IMR-90 (cell line): Measurements from ENCODE around the gene SMC5. TPM values are rescaled to one million over a fixed set of nuclear protein-coding genes. Genes with fewer than 3 reads are reported as not detected.
A peak's percentile ranks its signal among the peaks of the same experiment; 100 is the strongest.

Experiments used
- ATAC-seq: fragments of 200-7000 bp; cut with Tn5 transposase; 2 replicates; pipeline ENCODE4 v1.9.1; 2020; ENCODE audit warnings: low read depth, mild to moderate bottlenecking, moderate library complexity
- BruUV-seq: library from RNA; stranded (reverse); fragments of 400-500 nt; replicated peaks from 2 replicates; lab custom pipeline; 2021; lab: Mats Ljungman, UMichigan
- CTCF ChIA-PET: fragments of 300-600 bp; formaldehyde crosslinking; extraction: SDS; loops from one replicate; lab custom pipeline; 2021; ENCODE audit warnings: antibody characterized with exemption; lab: Yijun Ruan, JAX
- POLR2A ChIA-PET: fragments of 300-600 bp; sonication (Branson Sonifier 250); formaldehyde crosslinking; loops from one replicate; lab custom pipeline; 2022; ENCODE audit warnings: antibody characterized with exemption; ENCODE audit not compliant: unreplicated experiment; lab: Charles Lee
- DNase-seq: peaks from one replicate; pipeline ENCODE4 v3.0.0; 2013
- H2AFZ ChIP-seq: replicated peaks from 2 replicates; pipeline ENCODE3; 2013; ENCODE audit warnings: low read length, mild to moderate bottlenecking; ENCODE audit not compliant: poor library complexity
- H2AK5ac ChIP-seq: 2 replicates; pipeline ENCODE4 v1.6.1; 2013; ENCODE audit warnings: low read depth, low read length, inconsistent platforms
- H2AK9ac ChIP-seq: replicated peaks from 2 replicates; pipeline ENCODE3; 2013; ENCODE audit warnings: mild to moderate bottlenecking, low read depth, low read length, moderate library complexity; ENCODE audit not compliant: poor library complexity
- H2BK120ac ChIP-seq: 2 replicates; pipeline ENCODE4 v1.6.1; 2013; ENCODE audit warnings: low read depth, low read length, inconsistent platforms
- H2BK15ac ChIP-seq: 3 replicates; pipeline ENCODE4 v1.6.1; 2013; ENCODE audit warnings: low read depth, low read length, inconsistent platforms
- H2BK20ac ChIP-seq: 2 replicates; pipeline ENCODE4 v1.6.1; 2013; ENCODE audit warnings: low read depth, mild to moderate bottlenecking, inconsistent platforms, low read length, moderate library complexity
- H2BK5ac ChIP-seq: 2 replicates; pipeline ENCODE4 v1.6.1; 2013; ENCODE audit warnings: mild to moderate bottlenecking, low read depth, low read length, inconsistent platforms; ENCODE audit not compliant: poor library complexity, severe bottlenecking
- H3K14ac ChIP-seq: replicated peaks from 2 replicates; pipeline ENCODE4 v1.6.1; 2013; ENCODE audit warnings: low read depth, low read length, inconsistent platforms
- H3K18ac ChIP-seq: 2 replicates; pipeline ENCODE4 v1.6.1; 2013; ENCODE audit warnings: low read depth, low read length, control low read depth
- H3K23ac ChIP-seq: 2 replicates; pipeline ENCODE4 v1.6.1; 2013; ENCODE audit warnings: low read depth, low read length, inconsistent platforms
- H3K27ac ChIP-seq: 2 replicates; pipeline ENCODE4 v1.5.1; 2013; ENCODE audit warnings: mild to moderate bottlenecking, control low read depth, low read length; ENCODE audit not compliant: insufficient read depth
- H3K27me3 ChIP-seq: 2 replicates; pipeline ENCODE4 v1.6.1; 2013; ENCODE audit warnings: low read length; ENCODE audit not compliant: control insufficient read depth, insufficient read depth
- H3K36me3 ChIP-seq: 2 replicates; pipeline ENCODE4 v1.6.1; 2013; ENCODE audit warnings: low read length, mixed read lengths; ENCODE audit not compliant: control insufficient read depth, insufficient read depth
- H3K4ac ChIP-seq: 2 replicates; pipeline ENCODE4 v1.6.1; 2013; ENCODE audit warnings: low read depth, low read length, inconsistent platforms
- H3K4me1 ChIP-seq: 2 replicates; pipeline ENCODE4 v1.6.1; 2013; ENCODE audit warnings: low read length, mixed read lengths; ENCODE audit not compliant: control insufficient read depth, insufficient read depth
- H3K4me2 ChIP-seq: 2 replicates; pipeline ENCODE4 v1.6.1; 2013; ENCODE audit warnings: low read depth, mild to moderate bottlenecking, control low read depth, low read length, moderate library complexity
- H3K4me3 ChIP-seq: 2 replicates; pipeline ENCODE4 v1.5.1; 2013; ENCODE audit warnings: low read depth, mild to moderate bottlenecking, control low read depth, low read length, moderate library complexity; ENCODE audit not compliant: insufficient read depth
- H3K56ac ChIP-seq: 2 replicates; pipeline ENCODE4 v1.6.1; 2013; ENCODE audit warnings: low read length, inconsistent platforms; ENCODE audit not compliant: insufficient read depth; ENCODE audit errors: extremely low read depth
- H3K79me1 ChIP-seq, 2 experiments: 2 replicates each; pipeline ENCODE4 v1.6.1; 2013; ENCODE audit warnings: low read length in 2 of 2, inconsistent platforms in 1 of 2, low read depth in 1 of 2
- H3K9ac ChIP-seq: 2 replicates; pipeline ENCODE4 v1.6.1; 2013; ENCODE audit warnings: low read depth, low read length, control low read depth
- H3K9me1 ChIP-seq: 2 replicates; pipeline ENCODE4 v1.6.1; 2013; ENCODE audit warnings: low read length, inconsistent platforms; ENCODE audit not compliant: insufficient read depth
- H3K9me3 ChIP-seq: 2 replicates; pipeline ENCODE4 v1.6.1; 2013; ENCODE audit warnings: low read length; ENCODE audit not compliant: control insufficient read depth, insufficient read depth
- H4K20me1 ChIP-seq: 2 replicates; pipeline ENCODE4 v1.6.1; 2013; ENCODE audit warnings: low read length, inconsistent platforms; ENCODE audit not compliant: insufficient read depth
- H4K5ac ChIP-seq: 2 replicates; pipeline ENCODE4 v1.6.1; 2013; ENCODE audit warnings: mild to moderate bottlenecking, low read depth, low read length, control low read depth
- H4K8ac ChIP-seq, 2 experiments: 2 replicates each; pipeline ENCODE4 v1.6.1; 2013; ENCODE audit warnings: low read depth in 2 of 2, low read length in 2 of 2, control low read depth in 1 of 2, inconsistent platforms in 1 of 2
- H4K91ac ChIP-seq: 2 replicates; pipeline ENCODE4 v1.6.1; 2013; ENCODE audit warnings: low read depth, low read length, inconsistent platforms; ENCODE audit not compliant: insufficient read depth
- BHLHE40 ChIP-seq: fragments of 150-350 bp; IDR thresholded peaks from 2 replicates; pipeline ENCODE4 v1.6.1; 2016; ENCODE audit warnings: mild to moderate bottlenecking, low read depth, low read length
- CEBPB ChIP-seq: IDR thresholded peaks from 2 replicates; pipeline ENCODE4 v1.6.1; 2012; ENCODE audit warnings: low read depth, low read length, improper control_type of control experiment
- CHD1 ChIP-seq: IDR thresholded peaks from 2 replicates; pipeline ENCODE4 v1.6.1; 2012; ENCODE audit warnings: low read depth, low read length, improper control_type of control experiment
- ELK1 ChIP-seq: fragments of 150-350 bp; IDR thresholded peaks from 2 replicates; pipeline ENCODE4 v1.6.1; 2016; ENCODE audit warnings: low read depth, mild to moderate bottlenecking, low read length, moderate library complexity, borderline replicate concordance
- MXI1 ChIP-seq: IDR thresholded peaks from 2 replicates; pipeline ENCODE4 v1.6.1; 2012; ENCODE audit warnings: low read depth, mild to moderate bottlenecking, low read length, moderate library complexity, borderline replicate concordance
- NFE2L2 ChIP-seq: fragments of 150-350 bp; IDR thresholded peaks from 2 replicates; pipeline ENCODE4 v1.6.1; 2016; ENCODE audit warnings: low read depth, mild to moderate bottlenecking, low read length
- RCOR1 ChIP-seq: IDR thresholded peaks from 2 replicates; pipeline ENCODE4 v1.6.1; 2012; ENCODE audit warnings: mild to moderate bottlenecking, low read length, improper control_type of control experiment; ENCODE audit not compliant: insufficient replicate concordance
- RFX5 ChIP-seq: IDR thresholded peaks from 2 replicates; pipeline ENCODE4 v1.8.0; 2012; ENCODE audit warnings: low read depth, mild to moderate bottlenecking, low read length, moderate library complexity
- SMC3 ChIP-seq: fragments of 150-350 bp; IDR thresholded peaks from 2 replicates; pipeline ENCODE4 v1.6.1; 2016; ENCODE audit warnings: low read depth, mild to moderate bottlenecking, antibody characterized with exemption, low read length, moderate library complexity
- WGBS, 2 experiments: methylation state at CpG; one replicate each; pipeline versions ENCODE4 v1.1.5 to v1.1.7; 2013; ENCODE audit warnings: missing lambda C conversion rate in 2 of 2; ENCODE audit not compliant: insufficient read length in 1 of 2; ENCODE audit errors: extremely low coverage in 2 of 2; 5-methylcytosine and 5-hydroxymethylcytosine counted together
- dilution Hi-C: fragments of 300-500 bp; cut with HindIII; formaldehyde crosslinking; loops from one replicate; pipeline ENCODE4 v1.14.3; 2018; ENCODE audit warnings: low sequenced_read_pairs; ENCODE audit not compliant: unreplicated experiment
- in situ Hi-C: fragments of 300-500 bp; cut with MboI; formaldehyde crosslinking; loops from 3 replicates; pipeline ENCODE4 v1.14.3; 2019; ENCODE audit warnings: low sequenced_read_pairs, inconsistent platforms, mixed read lengths
- intact Hi-C: fragments of 100-400 bp; cut with micrococcal nuclease; formaldehyde crosslinking; loops from 2 replicates; pipeline ENCODE4 v1.10.0; 2022
- polyA plus RNA-seq, 3 experiments: library from polyadenylated mRNA; depleted of rRNA; stranded (reverse); fragments of >200 nt; gene quantifications; 2 replicates each; pipeline ENCODE4 v1.2.3, GENCODE V29; 2012; ENCODE audit warnings: low replicate concordance in 1 of 3
- total RNA-seq: library from RNA; depleted of rRNA; stranded (reverse); fragments of >200 nt; gene quantifications from 2 replicates; pipeline ENCODE4 v1.2.3, GENCODE V29; 2012

The SMC5 gene
- total and polyA plus RNA-seq, 2 of the 4 experiments (the other 2 are of a cell fraction) = 12.0 to 13.3 TPM

DNA sequence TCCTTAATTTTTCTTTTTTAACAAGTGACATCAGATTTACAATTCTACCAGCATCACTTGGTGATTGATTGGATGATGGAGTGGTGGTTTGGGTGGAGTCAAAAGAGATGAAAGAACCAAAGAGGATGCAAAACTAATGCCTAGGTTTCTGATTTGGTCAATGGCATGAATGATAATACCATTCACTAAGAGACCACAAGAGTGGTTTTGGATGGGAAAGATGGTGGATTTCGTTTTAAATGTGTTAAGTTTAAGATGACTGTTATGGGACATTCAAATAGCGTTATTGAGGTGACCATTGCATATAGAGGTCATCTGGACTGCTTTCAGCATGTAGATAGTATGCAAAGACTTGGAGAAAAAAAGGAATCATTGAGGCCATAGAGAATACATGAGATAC lies 3.6 kb downstream of the SMC5 start:
- H2BK120ac ChIP-seq = no peak overlapping the region
- intact Hi-C loops = no loop called here
- H3K36me3 ChIP-seq = peaks cover 27% of the 10 kb centered on the region
- peak overlapping the region; percentile 23; the same call in 1 of the 2 replicates for H3K23ac ChIP-seq
- H3K4me3 ChIP-seq = no peak overlapping the region
- no peak overlapping the region for H2BK15ac ChIP-seq
- peak overlapping the region; percentile 24 for H2BK5ac ChIP-seq
- no peak overlapping the region for H3K56ac ChIP-seq
- dilution Hi-C loops = no loop called here
- H3K4me1 ChIP-seq = peaks cover 18% of the 10 kb centered on the region; the same call in 1 of the 2 replicates
- no TSS peak for BruUV-seq
- no peak overlapping the region for H3K18ac ChIP-seq
- in situ Hi-C loops = no loop called here
- H3K79me1 ChIP-seq = peaks cover 15 to 63% of the 10 kb centered on the region in 2 experiments
- no peak overlapping the region for H3K27ac ChIP-seq
- H2AFZ ChIP-seq = no peak overlapping the region
- no peak for TF ChIP-seq SMC3
- TF ChIP-seq CEBPB = no peak
- TF ChIP-seq CHD1 = no peak
- TF ChIP-seq NFE2L2 = no peak
- no peak for TF ChIP-seq MXI1
- no peak for TF ChIP-seq RCOR1
- TF ChIP-seq BHLHE40 = no peak
- no peak for TF ChIP-seq RFX5
- TF ChIP-seq ELK1 = no peak
- no peak overlapping the region for H2AK9ac ChIP-seq
- H4K91ac ChIP-seq = no peak overlapping the region
- H3K27me3 ChIP-seq = no peaks in the 10 kb centered on the region
- peaks cover 25% of the 10 kb centered on the region for H4K20me1 ChIP-seq
- no peak overlapping the region for H2AK5ac ChIP-seq
- H3K9me3 ChIP-seq = 0 out of 2 replicates have a peak, but pooled peaks cover 2% of the 10 kb centered on the region
- no peak overlapping the region for H2BK20ac ChIP-seq
- no peak overlapping the region for H3K4ac ChIP-seq
- H4K5ac ChIP-seq = no peak overlapping the region
- ATAC-seq = no peak
- peak overlapping the region; percentile 52 for H3K4me2 ChIP-seq
- H3K9me1 ChIP-seq = peaks cover 6% of the 10 kb centered on the region
- H3K14ac ChIP-seq = no peak overlapping the region; the same call in 1 of the 2 replicates
- CTCF ChIA-PET = no interaction called here
- DNase-seq = no peak
- H4K8ac ChIP-seq = no peak overlapping the region
- POLR2A ChIA-PET = no interaction called here
- 100% methylated on average over 1 of the region's 2 CpGs; no CpG with 5 or more reads in 1 of the 2 experiments for WGBS, 2 experiments
- no peak overlapping the region for H3K9ac ChIP-seq
